Calu3 (cell line): ENCODE data around the gene C14orf39. TPM values are rescaled to one million over a fixed set of nuclear protein-coding genes. Genes with fewer than 3 reads are reported as not detected.
"Not testable (repeated sequence)": the region's sequence is repeated elsewhere in the genome, so short reads cannot be mapped to it uniquely, and the experiment has no call there.

Experiments used
- BruUV-seq: library from RNA; stranded (reverse); fragments of 400-500 nt; replicated peaks from 2 replicates; lab custom pipeline; 2021; lab: Mats Ljungman, UMichigan
- CTCF ChIA-PET: fragments of 300-600 bp; sonication (Branson Sonifier 250); formaldehyde crosslinking; loops from one replicate; lab custom pipeline; 2022; ENCODE audit warnings: antibody characterized with exemption; lab: Charles Lee
- DNase-seq: peaks from one replicate; pipeline ENCODE4 v3.0.0; 2022
- H3K27ac Mint-ChIP-seq: one replicate; pipeline ENCODE4 v1.8.0; 2022; ENCODE audit warnings: mixed read lengths; ENCODE audit not compliant: unreplicated experiment
- H3K27me3 Mint-ChIP-seq: one replicate; pipeline ENCODE4 v1.8.0; 2022; ENCODE audit warnings: mixed read lengths; ENCODE audit not compliant: unreplicated experiment
- H3K36me3 Mint-ChIP-seq: one replicate; pipeline ENCODE4 v1.8.0; 2022; ENCODE audit warnings: mild to moderate bottlenecking, moderate library complexity, mixed read lengths; ENCODE audit not compliant: insufficient read depth, unreplicated experiment
- H3K4me1 Mint-ChIP-seq: one replicate; pipeline ENCODE4 v1.8.0; 2022; ENCODE audit warnings: mild to moderate bottlenecking, low read depth, mixed read lengths; ENCODE audit not compliant: unreplicated experiment
- H3K4me3 Mint-ChIP-seq: one replicate; pipeline ENCODE4 v1.8.0; 2022; ENCODE audit warnings: mild to moderate bottlenecking, low read depth, moderate library complexity, mixed read lengths; ENCODE audit not compliant: unreplicated experiment
- H3K9me3 Mint-ChIP-seq: one replicate; pipeline ENCODE4 v1.8.0; 2022; ENCODE audit warnings: low read depth, mixed read lengths; ENCODE audit not compliant: unreplicated experiment
- intact Hi-C: fragments of 100-400 bp; cut with micrococcal nuclease; formaldehyde crosslinking; loops from one replicate; pipeline ENCODE4 v1.10.0; 2022; ENCODE audit not compliant: unreplicated experiment
- total RNA-seq: library from RNA; stranded (reverse); gene quantifications from 2 replicates; pipeline ENCODE4 v1.2.3, GENCODE V29; 2022
- TF ChIP-seq, protein P1 (sequence below): fragments of 200-600 bp; IDR thresholded peaks from one replicate; pipeline ENCODE4 v1.8.0; 2022; ENCODE audit warnings: antibody characterized with exemption; ENCODE audit not compliant: unreplicated experiment

C14orf39 gene
- total RNA-seq, 1 experiment from 2014 or later = not detected

DNA sequence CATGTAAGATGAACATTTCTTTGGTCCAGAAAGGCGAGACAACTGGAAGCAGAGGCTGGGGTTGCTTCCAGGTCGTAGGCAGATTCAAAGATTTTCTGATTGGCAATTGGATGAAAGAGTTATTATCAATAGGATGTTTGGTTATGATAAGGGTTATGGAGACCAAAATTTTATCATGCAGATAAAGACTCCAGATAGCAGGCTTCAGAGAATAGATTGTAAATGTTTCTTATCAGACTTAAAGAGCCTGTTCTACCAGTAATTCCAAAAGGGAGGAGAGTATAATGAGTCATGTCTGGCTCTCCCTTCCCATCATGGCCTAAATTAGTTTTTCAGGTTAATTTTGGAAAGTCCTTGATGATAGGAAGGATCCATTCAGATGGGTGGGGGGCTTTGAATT lies 55.6 kb downstream of the C14orf39 start:
- Mint-ChIP-seq H3K36me3 (no peaks in the 10 kb centered on the region), H3K27ac (no peak overlapping the region), H3K9me3 (peaks cover 9% of the 10 kb centered on the region), H3K27me3 (no peaks in the 10 kb centered on the region), H3K4me3 (no peak overlapping the region), H3K4me1 (no peaks in the 10 kb centered on the region)
- no peak for DNase-seq
- CTCF ChIA-PET = no interaction called here
- intact Hi-C loops = no loop called here
- TF ChIP-seq, protein P1, sequence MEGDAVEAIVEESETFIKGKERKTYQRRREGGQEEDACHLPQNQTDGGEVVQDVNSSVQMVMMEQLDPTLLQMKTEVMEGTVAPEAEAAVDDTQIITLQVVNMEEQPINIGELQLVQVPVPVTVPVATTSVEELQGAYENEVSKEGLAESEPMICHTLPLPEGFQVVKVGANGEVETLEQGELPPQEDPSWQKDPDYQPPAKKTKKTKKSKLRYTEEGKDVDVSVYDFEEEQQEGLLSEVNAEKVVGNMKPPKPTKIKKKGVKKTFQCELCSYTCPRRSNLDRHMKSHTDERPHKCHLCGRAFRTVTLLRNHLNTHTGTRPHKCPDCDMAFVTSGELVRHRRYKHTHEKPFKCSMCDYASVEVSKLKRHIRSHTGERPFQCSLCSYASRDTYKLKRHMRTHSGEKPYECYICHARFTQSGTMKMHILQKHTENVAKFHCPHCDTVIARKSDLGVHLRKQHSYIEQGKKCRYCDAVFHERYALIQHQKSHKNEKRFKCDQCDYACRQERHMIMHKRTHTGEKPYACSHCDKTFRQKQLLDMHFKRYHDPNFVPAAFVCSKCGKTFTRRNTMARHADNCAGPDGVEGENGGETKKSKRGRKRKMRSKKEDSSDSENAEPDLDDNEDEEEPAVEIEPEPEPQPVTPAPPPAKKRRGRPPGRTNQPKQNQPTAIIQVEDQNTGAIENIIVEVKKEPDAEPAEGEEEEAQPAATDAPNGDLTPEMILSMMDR = no peak
- BruUV-seq = no TSS peak

GRCh38 chr14:60420050-60420449 lies 65.8 kb downstream of the C14orf39 start:
- no peak for DNase-seq
- TF ChIP-seq, protein P1 = no peak
- Mint-ChIP-seq H3K9me3 (peaks cover 2% of the 10 kb centered on the region), H3K4me3 (no peak overlapping the region), H3K27ac (no peak overlapping the region), H3K4me1 (no peaks in the 10 kb centered on the region), H3K36me3 (no peaks in the 10 kb centered on the region), H3K27me3 (no peaks in the 10 kb centered on the region)
- no TSS peak for BruUV-seq
- CTCF ChIA-PET = no interaction called here
- intact Hi-C loops = no loop called here

DNA sequence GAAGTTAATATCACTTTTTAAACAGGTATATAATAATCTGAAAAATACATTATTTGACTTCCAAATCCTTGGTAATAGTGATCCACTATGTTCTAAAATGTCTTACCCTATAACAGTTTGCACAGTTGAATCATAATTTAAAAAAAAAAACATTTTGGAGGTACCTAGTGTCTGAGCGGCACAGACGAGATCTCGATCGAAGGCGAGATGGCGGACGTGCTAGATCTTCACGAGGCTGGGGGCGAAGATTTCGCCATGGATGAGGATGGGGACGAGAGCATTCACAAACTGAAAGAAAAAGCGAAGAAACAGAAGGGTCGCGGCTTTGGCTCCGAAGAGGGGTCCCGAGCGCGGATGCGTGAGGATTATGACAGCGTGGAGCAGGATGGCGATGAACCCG lies 88.3 kb downstream of the C14orf39 start:
- DNase-seq, H3K4me1 Mint-ChIP-seq, H3K36me3 Mint-ChIP-seq, H3K9me3 Mint-ChIP-seq, BruUV-seq, H3K4me3 Mint-ChIP-seq, CTCF ChIA-PET, H3K27me3 Mint-ChIP-seq, H3K27ac Mint-ChIP-seq, intact Hi-C loops: not testable (repeated sequence)

DNA sequence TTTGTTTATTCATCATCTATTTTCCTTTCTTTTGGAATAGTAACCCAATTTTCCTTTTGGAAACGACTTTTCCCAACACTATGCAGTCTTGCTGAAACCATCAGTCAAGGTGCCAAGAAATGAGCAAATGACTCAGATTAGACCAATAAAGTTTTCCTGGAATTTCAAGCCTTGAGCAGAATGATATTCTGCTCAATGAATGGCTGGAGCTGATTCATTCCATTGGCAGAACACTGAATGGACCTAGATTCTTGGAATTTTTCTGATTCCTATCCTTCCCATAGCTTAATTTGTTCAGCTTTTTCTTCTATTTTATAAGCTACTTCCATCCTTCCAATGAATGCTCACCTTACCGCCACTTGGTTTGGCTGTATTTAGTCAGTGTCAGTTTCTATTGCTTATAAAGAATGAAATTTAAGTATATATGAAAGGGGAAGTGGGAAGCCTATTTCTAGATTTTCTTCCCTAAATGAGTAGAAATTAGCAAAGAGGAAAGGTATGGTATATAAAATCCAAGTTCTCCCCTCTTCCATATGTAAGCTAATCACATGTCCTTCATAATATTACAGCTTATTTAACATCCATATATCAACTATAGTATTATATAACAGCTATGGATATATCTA lies 89.0 kb downstream of the C14orf39 start:
- no peaks in the 10 kb centered on the region for H3K36me3 Mint-ChIP-seq
- H3K4me1 Mint-ChIP-seq = no peaks in the 10 kb centered on the region
- BruUV-seq = no TSS peak
- H3K27ac Mint-ChIP-seq = no peak overlapping the region
- TF ChIP-seq, protein P1 = no peak
- CTCF ChIA-PET = no interaction called here
- no peaks in the 10 kb centered on the region for H3K27me3 Mint-ChIP-seq
- H3K9me3 Mint-ChIP-seq = peaks cover 4% of the 10 kb centered on the region
- intact Hi-C loops = no loop called here
- DNase-seq = no peak
- no peak overlapping the region for H3K4me3 Mint-ChIP-seq

Other genes with a start within 250 kb of the C14orf39 start
- gene PPM1A, start 236.8 kb downstream of the C14orf39 start, total RNA-seq = 38.9 and 40.0 TPM in 2 replicates
- gene SIX6, start 23.1 kb upstream of the C14orf39 start, total RNA-seq = not detected in 2 replicates
- 4.6 and 6.7 TPM in 2 replicates for gene SIX1, start 163.4 kb upstream of the C14orf39 start, total RNA-seq
- gene SIX4, start 238.3 kb upstream of the C14orf39 start, total RNA-seq = 20.9 and 22.8 TPM in 2 replicates
- gene MNAT1, start 248.7 kb upstream of the C14orf39 start, total RNA-seq = 44.6 and 48.0 TPM in 2 replicates